DOHH2 (cell line): ENCODE measurements around the gene TNFAIP6.

Source experiments
- H3F3A ChIP-seq: fragments of 200-600 bp; sonication (generic), shearing (Covaris generic); 2 replicates; pipeline ENCODE4 v1.6.0; 2016; ENCODE audit warnings: antibody characterized with exemption, mild to moderate bottlenecking; ENCODE audit not compliant: control insufficient read depth, insufficient read depth
- H3K27ac ChIP-seq: fragments of 200-600 bp; sonication (generic); 2 replicates; pipeline ENCODE4 v1.5.1; 2014; ENCODE audit warnings: low read depth, mild to moderate bottlenecking, low read length, moderate library complexity
- H3K27me3 ChIP-seq: fragments of 200-600 bp; sonication (generic); 2 replicates; pipeline ENCODE4 v1.6.1; 2014; ENCODE audit warnings: mild to moderate bottlenecking, low read length, mixed read lengths; ENCODE audit not compliant: control insufficient read depth
- H3K36me3 ChIP-seq: fragments of 200-600 bp; sonication (generic); 2 replicates; pipeline ENCODE4 v1.6.1; 2014; ENCODE audit warnings: mild to moderate bottlenecking, low read length, moderate library complexity, mixed read lengths; ENCODE audit not compliant: control insufficient read depth
- H3K4me1 ChIP-seq: fragments of 200-600 bp; sonication (generic); 2 replicates; pipeline ENCODE4 v1.6.1; 2014; ENCODE audit warnings: mild to moderate bottlenecking, low read length, mixed read lengths; ENCODE audit not compliant: control insufficient read depth
- H3K4me2 ChIP-seq: fragments of 200-600 bp; sonication (generic); 2 replicates; pipeline ENCODE4 v1.6.0; 2014; ENCODE audit warnings: mild to moderate bottlenecking, low read length, moderate library complexity
- H3K4me3 ChIP-seq: fragments of 200-600 bp; sonication (generic); 2 replicates; pipeline ENCODE4 v1.5.1; 2014; ENCODE audit warnings: mild to moderate bottlenecking, low read length, mixed read lengths
- H3K79me2 ChIP-seq: fragments of 200-600 bp; sonication (generic); 2 replicates; pipeline ENCODE4 v1.6.1; 2014; ENCODE audit warnings: mild to moderate bottlenecking, low read length, mixed read lengths; ENCODE audit not compliant: control insufficient read depth
- H3K9me2 ChIP-seq: fragments of 200-600 bp; sonication (generic); replicated peaks from 2 replicates; pipeline ENCODE4 v1.6.1; 2014; ENCODE audit warnings: mild to moderate bottlenecking, low read length, mixed read lengths; ENCODE audit not compliant: control insufficient read depth
- H3K9me3 ChIP-seq: fragments of 200-600 bp; sonication (generic); 2 replicates; pipeline ENCODE4 v1.6.1; 2014; ENCODE audit warnings: antibody characterized with exemption, low read length, mixed read lengths; ENCODE audit not compliant: control insufficient read depth, insufficient read depth
- H4K20me1 ChIP-seq: fragments of 200-600 bp; sonication (generic); 2 replicates; pipeline ENCODE4 v1.6.0; 2014; ENCODE audit warnings: low read depth, mild to moderate bottlenecking, antibody characterized with exemption, low read length, moderate library complexity; ENCODE audit not compliant: control insufficient read depth, insufficient read depth
- EZH2phosphoT487 ChIP-seq: fragments of 200-600 bp; sonication (generic); IDR thresholded peaks from 2 replicates; pipeline ENCODE4 v1.6.1; 2017; ENCODE audit warnings: borderline replicate concordance, mild to moderate bottlenecking, antibody characterized with exemption, low read length, moderate library complexity, mixed read lengths
- TF ChIP-seq, protein P1 (sequence below): fragments of 200-600 bp; sonication (generic); IDR thresholded peaks from one replicate; pipeline ENCODE4 v1.5.1; 2014; ENCODE audit warnings: antibody characterized with exemption, mild to moderate bottlenecking, low read depth, low read length; ENCODE audit not compliant: poor library complexity, severe bottlenecking

TNFAIP6 gene

DNA sequence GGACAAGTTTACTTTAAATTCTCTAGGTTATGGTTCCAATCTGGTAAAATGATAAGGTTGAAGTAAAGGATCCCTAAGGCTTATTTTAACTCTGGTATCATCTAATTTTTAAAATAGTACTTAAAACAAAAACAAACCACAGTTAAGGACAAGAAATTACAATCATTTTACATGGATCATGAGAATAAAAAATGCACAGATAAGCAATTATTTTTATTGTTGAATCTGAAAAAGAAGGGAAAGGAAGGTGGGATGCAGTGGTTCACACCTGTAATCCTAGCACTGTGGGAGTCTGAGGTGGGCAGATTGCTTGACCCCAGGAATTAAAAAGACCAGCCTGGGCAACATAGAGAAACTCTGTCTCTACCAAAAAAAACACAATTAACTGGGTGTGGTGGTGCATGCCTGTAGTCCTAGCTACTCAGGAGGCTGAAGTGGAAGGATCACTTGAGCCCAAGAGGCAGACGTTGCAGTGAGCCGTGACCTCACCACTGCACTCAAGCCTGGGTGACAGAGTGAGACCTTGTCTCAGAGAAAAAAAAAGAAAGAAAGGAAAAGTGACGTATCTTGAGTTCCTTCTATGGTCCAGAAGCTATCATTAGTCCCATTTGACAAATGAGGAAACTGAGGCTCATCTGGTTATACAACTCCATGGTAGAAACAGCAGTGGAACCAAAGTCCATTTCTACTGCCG, 2.5 kb downstream of the TNFAIP6 start:
- peaks cover 19% of the 10 kb centered on the region for H3K27me3 ChIP-seq
- H3K9me2 ChIP-seq: no peaks in the 10 kb centered on the region
- TF ChIP-seq EZH2phosphoT487: no peak
- TF ChIP-seq, protein P1, sequence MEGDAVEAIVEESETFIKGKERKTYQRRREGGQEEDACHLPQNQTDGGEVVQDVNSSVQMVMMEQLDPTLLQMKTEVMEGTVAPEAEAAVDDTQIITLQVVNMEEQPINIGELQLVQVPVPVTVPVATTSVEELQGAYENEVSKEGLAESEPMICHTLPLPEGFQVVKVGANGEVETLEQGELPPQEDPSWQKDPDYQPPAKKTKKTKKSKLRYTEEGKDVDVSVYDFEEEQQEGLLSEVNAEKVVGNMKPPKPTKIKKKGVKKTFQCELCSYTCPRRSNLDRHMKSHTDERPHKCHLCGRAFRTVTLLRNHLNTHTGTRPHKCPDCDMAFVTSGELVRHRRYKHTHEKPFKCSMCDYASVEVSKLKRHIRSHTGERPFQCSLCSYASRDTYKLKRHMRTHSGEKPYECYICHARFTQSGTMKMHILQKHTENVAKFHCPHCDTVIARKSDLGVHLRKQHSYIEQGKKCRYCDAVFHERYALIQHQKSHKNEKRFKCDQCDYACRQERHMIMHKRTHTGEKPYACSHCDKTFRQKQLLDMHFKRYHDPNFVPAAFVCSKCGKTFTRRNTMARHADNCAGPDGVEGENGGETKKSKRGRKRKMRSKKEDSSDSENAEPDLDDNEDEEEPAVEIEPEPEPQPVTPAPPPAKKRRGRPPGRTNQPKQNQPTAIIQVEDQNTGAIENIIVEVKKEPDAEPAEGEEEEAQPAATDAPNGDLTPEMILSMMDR: no peak
- no peak overlapping the region for H3K27ac ChIP-seq
- no peaks in the 10 kb centered on the region for H3F3A ChIP-seq
- H3K36me3 ChIP-seq: no peaks in the 10 kb centered on the region
- H3K9me3 ChIP-seq: no peaks in the 10 kb centered on the region
- no peaks in the 10 kb centered on the region for H3K4me1 ChIP-seq
- H3K4me3 ChIP-seq: no peak overlapping the region
- H3K4me2 ChIP-seq: no peak overlapping the region
- no peaks in the 10 kb centered on the region for H4K20me1 ChIP-seq
- H3K79me2 ChIP-seq: no peaks in the 10 kb centered on the region

DNA sequence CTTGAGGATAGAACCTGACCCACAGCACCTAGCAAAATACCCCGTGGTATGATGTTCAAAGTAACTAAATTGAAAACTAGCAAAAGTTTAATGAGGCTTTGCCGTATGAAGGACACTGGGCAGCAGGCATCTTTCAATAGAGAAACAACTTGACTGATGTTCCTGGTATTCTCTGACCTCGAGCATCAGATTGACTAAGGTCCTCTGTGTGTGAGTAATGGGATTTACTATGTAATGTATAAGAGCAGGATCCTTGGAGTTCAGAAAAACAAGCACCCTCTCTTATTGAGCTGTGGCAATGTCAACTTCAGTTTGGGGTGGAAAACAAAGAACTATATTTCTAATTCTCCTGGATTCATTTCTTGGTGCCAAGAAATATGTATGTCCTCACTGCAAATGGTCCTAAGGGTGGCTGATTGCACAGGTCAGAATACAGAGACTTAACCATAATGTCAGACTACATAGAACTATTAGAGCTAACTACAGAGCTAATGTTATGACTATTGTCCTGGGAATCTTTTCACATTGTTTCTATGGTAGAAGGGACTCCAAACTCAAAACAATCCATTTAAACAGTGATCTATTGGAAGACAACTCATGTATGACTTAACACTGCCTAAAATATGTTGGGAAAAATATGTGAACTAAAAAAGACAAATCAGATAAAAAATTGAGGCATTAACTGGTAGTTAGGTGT, 4.4 kb downstream of the TNFAIP6 start:
- Histone ChIP-seq H3K4me1 (no peaks in the 10 kb centered on the region), H3K27ac (no peak overlapping the region)
- TF ChIP-seq, protein P1: no peak
- TF ChIP-seq EZH2phosphoT487: no peak

DNA sequence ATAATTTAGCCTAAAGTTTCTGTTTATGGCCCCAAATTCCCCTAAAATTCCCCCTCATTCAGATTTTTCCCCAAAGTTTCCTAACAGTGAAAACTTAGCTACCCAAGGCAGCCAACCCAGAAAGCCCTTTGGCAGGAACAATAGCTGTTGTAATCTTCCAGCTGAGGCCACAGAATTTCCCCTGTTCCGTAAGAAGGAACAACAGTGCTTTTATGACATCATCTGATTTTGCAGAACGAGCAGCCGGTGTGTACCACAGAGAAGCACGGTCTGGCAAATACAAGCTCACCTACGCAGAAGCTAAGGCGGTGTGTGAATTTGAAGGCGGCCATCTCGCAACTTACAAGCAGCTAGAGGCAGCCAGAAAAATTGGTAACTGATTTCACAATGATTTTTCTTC, 6.3 kb downstream of the TNFAIP6 start:
- Histone ChIP-seq H3K4me3 (no peak overlapping the region), H3K9me3 (no peaks in the 10 kb centered on the region), H3K9me2 (no peaks in the 10 kb centered on the region), H4K20me1 (no peaks in the 10 kb centered on the region), H3K4me1 (no peaks in the 10 kb centered on the region), H3K27me3 (peaks cover 3% of the 10 kb centered on the region; the same call in 1 of the 2 replicates), H3K79me2 (no peaks in the 10 kb centered on the region), H3K27ac (no peak overlapping the region), H3K36me3 (no peaks in the 10 kb centered on the region), H3F3A (no peaks in the 10 kb centered on the region), H3K4me2 (no peak overlapping the region)
- TF ChIP-seq, protein P1: no peak

More for the DNA sequence above, 4.4 kb downstream of the TNFAIP6 start:
- Histone ChIP-seq H3K4me2 (no peak overlapping the region), H3K27me3 (peaks cover 14% of the 10 kb centered on the region; the same call in 1 of the 2 replicates), H3F3A (no peaks in the 10 kb centered on the region), H3K79me2 (no peaks in the 10 kb centered on the region), H3K36me3 (no peaks in the 10 kb centered on the region), H3K9me3 (no peaks in the 10 kb centered on the region), H4K20me1 (no peaks in the 10 kb centered on the region), H3K4me3 (no peak overlapping the region), H3K9me2 (no peaks in the 10 kb centered on the region)
